ENCODE results near the gene SPATA13.

SPATA13 gene

DNA sequence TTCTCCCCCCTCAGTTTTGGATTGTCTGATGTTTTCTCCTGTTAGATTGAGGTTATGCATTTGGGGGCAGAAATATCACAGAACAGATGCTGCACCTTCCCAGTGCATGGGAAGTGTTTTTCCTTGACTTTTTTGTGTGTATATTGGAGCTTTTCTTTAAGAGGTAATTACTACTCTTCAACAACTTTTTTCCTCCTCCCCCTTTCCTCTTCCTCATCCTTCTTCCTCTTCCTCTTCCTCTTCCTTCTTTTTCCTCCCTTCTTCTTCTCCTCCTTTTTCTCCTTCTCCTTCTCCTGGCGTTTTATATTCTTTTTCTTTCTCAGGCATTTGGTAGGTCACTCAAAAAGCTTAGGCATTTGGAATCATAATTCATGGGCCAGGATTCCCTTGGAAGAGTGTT lies 18.1 kb upstream of the SPATA13 start:
- DNase-seq = no peak

GRCh38 chr13:24142886-24143285 lies 17.6 kb upstream of the SPATA13 start:
- DNase-seq = no peak

DNA sequence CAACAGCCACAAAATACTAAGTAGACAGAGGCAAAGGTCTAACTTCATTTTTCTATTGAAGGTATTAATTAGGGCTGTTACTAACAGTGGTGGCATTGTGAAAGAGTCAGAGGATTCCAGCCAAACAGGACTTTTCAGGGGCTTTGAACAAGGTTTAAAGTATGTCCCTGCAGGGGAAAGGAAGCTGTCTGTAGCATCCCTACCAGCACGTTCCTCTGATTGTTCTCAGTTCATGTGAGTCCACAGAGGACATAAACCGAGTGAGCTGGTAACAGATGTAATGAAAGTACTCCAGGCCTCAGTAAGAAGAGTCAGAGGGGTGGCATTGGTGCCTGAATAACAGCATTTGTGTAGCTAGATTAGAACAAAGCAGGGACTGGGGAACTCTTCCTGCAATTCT lies 15.3 kb upstream of the SPATA13 start:
- no peak for DNase-seq

- DNase-seq = no peak
Observed at GRCh38 chr13:24145674-24146073, 14.8 kb upstream of the SPATA13 start.

GRCh38 chr13:24146961-24147569 lies 13.5 kb upstream of the SPATA13 start:
- DNase-seq = no peak

DNA sequence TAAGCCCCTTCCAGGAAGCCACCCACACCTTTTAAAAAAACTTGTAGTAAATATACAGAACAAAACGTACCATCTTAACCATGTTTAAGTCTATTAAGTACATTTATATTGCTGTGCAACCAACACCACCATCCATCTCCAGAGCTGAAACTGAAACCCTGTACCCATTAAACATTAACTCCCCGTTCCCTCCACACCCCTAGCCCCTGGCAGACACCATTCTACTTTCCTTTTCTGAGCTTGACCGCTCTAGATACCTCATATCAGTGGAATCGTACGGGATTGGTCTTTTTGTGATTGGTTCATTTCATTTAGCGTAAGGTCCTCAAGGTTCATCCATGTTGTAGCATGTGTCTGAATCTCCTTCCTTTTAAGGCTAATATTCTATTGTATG lies 13.0 kb upstream of the SPATA13 start:
- no peak for DNase-seq

GRCh38 chr13:24148414-24149235 lies 11.9 kb upstream of the SPATA13 start:
- no peak for DNase-seq

- no peak for DNase-seq
Observed at GRCh38 chr13:24149246-24150032, 11.1 kb upstream of the SPATA13 start.

DNA sequence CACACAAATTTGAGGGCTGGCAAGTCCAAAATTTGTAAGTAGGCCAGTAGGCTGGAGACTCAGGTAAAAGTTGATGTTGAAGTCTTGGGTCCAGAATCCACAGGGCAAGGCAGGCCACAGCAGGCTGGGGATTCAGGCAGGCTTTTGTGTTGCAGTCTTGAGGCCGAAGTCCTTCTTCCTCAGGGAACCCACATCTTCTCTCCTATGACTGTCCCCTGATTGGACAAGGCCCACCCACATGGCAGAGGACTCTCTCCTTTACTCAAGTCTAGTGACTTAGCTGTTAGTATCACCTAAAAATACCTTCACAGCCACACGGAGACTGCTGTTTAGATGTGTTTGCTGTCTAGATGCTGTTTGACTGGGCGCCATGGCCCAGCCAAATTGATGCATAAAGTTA lies 9.9 kb upstream of the SPATA13 start:
- DNase-seq = no peak

GRCh38 chr13:24151864-24152263 lies 8.7 kb upstream of the SPATA13 start:
- DNase-seq = no peak

- DNase-seq = no peak
Observed at GRCh38 chr13:24152292-24153214, 8.0 kb upstream of the SPATA13 start.

DNA sequence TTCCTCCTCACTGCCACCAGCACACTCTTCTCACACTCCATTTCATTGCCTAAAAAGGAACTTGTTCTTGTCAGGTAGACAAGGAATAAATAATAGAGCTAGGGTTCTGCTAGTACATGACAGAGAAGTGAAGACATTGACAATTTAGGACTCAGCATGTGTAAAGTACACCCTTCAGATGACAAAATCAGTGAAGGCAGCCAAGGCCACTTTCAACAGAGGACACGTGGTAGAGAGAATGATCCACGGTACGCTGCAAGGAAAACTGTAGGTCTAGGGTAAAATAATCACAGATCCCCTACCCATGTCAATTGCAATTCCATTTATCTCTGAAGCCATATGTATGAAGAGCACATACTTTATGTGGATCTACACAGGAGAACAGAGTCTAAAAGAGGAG lies 7.2 kb upstream of the SPATA13 start:
- DNase-seq = no peak

DNA sequence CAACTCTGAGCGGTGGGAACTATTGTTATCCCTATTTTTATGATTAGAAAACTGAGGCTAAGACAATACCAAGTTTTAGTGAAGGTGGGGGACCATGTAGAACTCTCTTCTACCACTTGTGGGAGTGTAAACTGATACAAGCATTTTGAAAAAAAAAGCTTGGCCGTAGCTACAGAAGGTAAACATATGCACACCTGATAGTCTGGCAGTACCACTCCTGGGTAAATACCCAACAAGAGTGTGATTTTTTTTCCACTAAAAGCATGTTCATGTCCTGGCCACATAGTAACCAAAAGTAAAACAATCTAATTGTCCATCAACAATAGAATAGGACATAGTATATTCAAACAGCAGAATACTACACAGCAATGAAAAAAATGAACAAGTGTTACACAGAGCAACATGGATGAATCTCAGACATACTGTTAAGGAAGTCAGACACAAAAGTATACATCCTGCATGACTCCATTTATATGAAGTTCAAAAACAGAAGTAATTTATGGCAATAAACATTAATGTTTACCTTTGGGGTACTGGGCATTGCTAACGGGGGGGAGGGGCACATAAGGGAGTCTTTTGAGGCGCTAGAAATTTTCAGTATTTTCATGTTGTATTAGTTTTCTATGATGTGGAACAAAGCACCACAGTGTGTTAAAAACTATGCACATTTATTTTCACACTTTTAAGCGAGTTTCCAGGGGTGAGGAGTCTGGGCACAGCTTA lies 6.4 kb upstream of the SPATA13 start:
- no peak for DNase-seq

DNA sequence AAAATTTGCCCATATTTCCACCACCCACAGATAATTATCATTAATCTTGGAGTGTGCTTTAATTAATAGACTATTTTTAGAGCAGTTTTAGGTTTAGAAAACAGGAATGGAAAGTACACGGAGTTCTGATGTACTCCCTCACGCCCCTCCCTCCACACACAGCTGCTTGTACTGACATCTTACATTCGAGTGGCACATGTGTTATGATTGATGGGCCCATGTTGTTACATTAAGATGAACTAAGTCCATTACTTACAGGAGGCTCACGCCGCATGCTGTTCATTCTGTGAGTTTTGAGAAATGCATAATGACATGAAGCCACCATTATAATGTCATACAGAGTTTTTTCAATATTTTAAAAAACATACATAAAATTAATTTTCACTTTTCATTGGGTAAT lies 1.2 kb upstream of the SPATA13 start:
- no peak for DNase-seq

DNA sequence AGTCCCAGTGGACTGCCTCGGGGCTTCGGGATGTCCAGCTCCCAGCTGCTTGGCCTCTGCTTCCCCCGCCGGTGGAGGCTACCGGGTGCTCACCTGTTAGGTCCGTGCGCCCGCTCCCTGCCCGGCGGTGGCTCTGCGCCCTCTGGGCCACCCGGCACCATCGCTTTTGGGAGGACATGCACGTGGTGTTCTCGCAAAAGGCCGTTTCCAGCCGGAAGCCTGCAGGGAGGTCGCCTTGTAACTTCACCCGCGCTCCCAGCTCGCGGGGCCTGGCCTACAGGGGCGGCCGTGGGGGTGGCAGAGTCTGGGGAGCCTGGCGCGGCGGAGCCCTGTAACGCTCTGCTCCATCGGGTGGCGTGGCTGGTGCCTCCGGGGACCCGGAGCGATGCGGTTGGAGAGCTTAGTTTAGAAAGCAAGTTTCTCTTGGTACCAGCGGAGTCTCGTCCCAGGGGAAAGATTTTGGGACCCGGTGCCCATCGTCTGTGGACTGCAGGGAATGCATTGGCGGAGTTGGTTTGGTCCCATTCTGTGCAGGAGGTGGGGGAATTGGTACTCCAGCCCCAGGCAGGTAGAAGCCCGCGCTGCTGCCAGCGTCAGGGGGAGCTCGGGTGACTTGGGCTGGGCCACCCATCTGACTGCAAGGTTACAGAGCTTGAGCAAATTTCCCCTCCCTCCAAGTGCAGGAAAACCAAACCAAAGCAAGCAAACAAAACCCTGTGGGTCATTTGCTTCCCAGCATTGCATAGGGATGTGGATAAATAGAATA lies 673 bp downstream of the SPATA13 start:
- DNase-seq = peak; percentile 22

DNA sequence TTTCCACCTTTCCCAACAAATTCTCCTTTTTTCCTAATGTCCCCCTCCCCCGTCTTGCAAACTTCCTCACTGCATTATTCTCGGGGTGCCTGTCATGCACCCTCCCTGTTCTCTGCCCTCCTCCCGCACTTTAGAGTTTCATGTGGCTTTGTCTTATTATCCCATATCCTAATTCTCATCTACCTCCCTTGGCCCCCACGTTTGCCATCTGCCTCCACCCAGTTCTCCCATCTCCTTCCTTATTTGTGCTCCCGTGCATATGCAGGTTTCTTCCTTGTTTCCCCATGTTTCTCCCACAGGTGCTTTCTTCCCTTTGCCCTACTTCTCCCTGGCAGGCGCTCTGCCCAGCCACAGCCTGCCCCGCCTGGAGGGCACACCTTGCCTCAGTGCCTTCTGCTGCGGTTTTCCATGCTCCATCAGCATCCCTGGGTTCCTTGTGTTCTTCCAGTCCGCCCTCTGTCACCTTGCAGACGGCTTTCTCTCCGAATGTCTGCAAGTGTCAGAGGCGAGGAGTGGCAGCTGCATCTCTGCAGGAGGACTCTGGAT lies 1.5 kb downstream of the SPATA13 start:
- DNase-seq = no peak

- peak; percentile 22 for DNase-seq
Observed at GRCh38 chr13:24162604-24163003, 2.1 kb downstream of the SPATA13 start.

DNA sequence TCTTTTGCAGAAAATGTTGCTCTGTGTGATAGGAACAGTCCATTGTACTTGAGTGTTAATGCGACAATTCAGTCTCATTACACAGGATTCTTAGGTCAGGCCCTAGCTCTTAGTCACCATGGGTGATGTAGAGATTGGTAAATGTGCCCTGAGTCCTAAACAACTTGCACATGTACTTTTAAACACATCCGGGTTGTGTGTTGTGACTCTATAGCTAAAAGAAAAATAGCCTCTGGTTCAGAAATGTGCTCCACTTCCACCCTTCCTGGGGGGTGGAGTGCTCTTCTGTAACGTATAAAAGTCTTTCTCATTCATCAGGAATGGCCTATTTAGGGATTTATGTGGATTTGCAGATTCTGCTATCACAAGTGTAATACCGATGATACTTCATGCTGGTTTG lies 5.2 kb downstream of the SPATA13 start:
- no peak for DNase-seq

DNA sequence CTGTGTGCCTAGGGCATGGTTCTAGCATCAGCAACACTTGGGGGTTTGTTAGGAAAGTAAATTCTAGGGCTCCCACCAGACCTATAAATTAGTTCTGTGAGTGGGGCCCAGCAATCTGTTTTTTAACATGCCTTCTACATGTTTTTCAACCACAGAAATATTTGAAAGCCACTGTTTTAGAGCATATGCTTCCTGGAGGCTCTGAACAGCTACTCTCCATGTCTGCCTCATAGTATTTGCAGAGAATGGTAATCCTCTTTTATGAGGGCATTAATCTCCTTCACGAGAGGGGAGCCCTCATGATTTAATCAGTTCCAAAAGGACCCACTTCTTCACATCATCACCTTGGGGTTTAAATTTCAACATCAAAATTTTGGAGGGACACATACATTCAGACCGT lies 6.0 kb downstream of the SPATA13 start:
- DNase-seq = no peak

DNA sequence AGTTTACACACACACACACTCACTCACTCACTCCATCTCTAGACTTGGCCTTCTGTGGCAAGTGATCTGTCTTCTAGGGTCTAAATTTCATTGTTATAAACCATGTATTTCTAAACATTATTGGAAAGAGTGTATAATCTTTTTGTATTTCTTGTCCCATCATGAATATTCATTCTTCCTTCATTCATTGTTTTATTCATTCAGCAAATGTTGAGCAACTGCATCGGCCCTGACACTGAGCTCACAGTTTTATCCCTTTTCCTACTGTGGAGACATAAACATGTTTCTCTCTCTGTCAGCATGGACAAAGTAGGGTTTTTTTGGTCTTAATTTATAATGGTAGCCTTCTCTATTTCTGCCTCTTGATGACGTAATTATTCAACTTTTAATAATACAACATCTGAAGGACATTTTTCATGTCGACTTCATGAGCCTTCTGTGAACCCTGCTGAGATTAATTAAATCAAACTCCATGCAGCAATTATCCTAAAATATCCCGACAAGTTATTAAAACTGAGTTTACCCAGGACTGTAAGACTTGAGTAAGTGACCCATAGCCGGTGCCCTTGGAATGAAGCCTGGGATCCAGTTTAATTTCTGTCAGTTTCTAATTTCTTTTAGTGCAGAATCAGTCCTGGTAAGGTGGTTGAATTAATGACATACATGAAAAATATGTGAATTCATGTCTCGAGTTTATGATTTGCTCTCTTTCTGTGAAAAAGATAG lies 7.3 kb downstream of the SPATA13 start:
- DNase-seq = no peak

All from COR-L47 (cell line).